NCI-H69 (cell line): ENCODE data around the gene ZNF138.
A peak's percentile ranks its signal among the peaks of the same experiment; 100 is the strongest.
"Not testable (repeated sequence)": the region's sequence is repeated elsewhere in the genome, so short reads cannot be mapped to it uniquely, and the experiment has no call there.

ENCODE experiments used
- DNase-seq: peaks from one replicate; lab custom pipeline; 2025; lab: John Stamatoyannopoulos, UW

The ZNF138 gene

DNA sequence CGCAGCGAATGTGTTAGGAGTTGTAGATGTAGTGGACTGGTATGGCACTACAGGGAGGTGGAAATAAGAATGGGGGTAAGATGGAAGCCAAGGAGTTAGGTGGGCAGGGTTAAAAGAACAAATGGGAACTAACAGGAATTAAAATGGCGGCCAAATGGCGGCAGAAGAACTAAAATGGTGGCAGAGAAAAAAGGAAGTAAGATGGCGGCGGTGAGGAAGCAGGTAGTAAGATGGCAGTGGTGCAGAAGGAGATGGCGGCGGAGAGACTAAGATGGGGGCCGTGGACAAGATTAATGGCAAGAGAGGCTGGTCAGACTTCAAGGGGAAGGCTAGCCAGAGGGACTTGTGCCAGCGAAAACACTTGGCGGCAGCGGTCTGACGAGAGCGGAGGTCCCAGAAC lies 44.5 kb downstream of the ZNF138 start:
- no peak for DNase-seq

- DNase-seq = no peak
Measured at GRCh38 chr7:64839910-64840309, 45.7 kb downstream of the ZNF138 start.

GRCh38 chr7:64849250-64849923 lies 55.2 kb downstream of the ZNF138 start:
- DNase-seq = peak; percentile 64

- DNase-seq = peak; percentile 37
Measured at GRCh38 chr7:64849924-64850499, 55.8 kb downstream of the ZNF138 start.

DNA sequence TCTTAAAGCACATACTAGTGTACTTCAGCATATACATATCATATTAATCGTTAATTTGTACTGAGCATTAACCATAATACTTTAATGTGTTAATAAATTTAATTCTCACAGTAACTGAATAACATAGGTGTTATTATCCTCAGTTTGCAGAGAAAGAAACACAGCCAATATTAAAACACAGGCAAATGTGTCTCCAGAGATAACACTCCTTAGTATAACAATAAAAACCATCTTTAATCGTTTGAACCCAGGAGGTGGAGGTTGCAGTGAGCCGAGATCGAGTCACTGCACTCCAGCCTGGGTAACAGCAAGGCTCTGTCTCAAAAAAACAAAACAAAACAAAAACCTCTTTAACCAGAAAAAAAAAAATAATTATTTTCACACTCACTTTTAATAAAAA lies 59.5 kb downstream of the ZNF138 start:
- no peak for DNase-seq

DNA sequence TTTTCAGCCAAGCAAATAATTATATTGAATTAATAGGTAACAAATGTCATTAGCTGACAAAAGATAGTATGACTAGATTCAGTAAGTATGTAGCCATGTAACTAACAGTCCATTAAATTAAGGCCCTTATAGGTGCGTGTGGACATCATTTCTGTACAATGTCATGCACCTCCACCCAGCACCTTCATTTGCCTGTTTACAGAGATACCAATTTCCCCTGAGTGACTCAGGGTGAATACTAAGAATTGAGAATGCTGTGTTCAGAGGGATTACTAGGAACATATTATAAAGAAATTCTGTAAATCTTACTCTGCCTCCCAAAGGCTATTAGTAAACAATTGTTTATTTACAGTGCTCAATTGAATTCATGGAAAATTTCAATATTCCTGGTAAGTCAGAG lies 60.7 kb downstream of the ZNF138 start:
- no peak for DNase-seq

- no peak for DNase-seq
Measured at GRCh38 chr7:64863021-64863420, 68.8 kb downstream of the ZNF138 start.

DNA sequence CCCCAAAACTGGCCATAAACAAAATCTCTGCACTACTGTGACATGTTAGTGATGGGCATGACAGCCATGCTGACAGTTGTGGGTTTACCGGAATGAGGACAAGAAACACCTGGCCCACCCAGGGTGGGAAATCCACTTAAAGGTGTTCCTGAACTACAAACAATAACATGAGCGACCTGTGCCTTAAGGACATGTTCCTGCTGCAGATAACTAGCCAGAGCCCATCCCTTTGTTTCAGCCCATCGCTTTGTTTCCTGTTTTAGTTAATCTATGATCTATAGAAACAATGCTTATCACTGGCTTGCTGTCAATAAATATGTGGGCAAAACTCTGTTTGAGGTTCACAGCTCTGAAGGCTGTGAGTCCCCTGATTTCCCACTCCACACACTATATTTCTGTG lies 69.3 kb downstream of the ZNF138 start:
- not testable (repeated sequence) for DNase-seq

GRCh38 chr7:64863969-64864368 lies 69.7 kb downstream of the ZNF138 start:
- DNase-seq = no peak

- DNase-seq = no peak
Measured at GRCh38 chr7:64867863-64868440, 73.7 kb downstream of the ZNF138 start.

DNA sequence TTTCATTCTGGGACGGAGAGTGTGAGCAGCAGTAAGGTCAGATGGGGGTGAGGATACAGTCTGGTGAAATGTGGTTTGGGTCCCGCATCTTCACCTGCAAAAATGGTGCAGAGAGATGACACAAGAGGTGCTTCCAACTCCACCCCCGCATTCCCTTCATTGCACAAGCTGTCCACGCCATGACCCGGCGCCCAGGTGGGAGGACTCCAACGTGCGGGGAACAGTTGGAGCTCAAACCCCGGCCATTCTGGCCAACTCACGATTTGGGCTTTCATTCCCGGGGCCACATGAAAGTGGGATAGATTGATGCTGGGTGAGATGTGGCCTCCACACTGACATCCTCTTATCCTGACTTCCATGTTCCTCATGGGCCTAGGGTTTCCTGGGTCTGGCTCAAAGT lies 74.3 kb downstream of the ZNF138 start:
- DNase-seq = no peak

GRCh38 chr7:64869121-64869725 lies 75.0 kb downstream of the ZNF138 start:
- no peak for DNase-seq

- DNase-seq = no peak
Measured at GRCh38 chr7:64869912-64870562, 75.8 kb downstream of the ZNF138 start.

DNA sequence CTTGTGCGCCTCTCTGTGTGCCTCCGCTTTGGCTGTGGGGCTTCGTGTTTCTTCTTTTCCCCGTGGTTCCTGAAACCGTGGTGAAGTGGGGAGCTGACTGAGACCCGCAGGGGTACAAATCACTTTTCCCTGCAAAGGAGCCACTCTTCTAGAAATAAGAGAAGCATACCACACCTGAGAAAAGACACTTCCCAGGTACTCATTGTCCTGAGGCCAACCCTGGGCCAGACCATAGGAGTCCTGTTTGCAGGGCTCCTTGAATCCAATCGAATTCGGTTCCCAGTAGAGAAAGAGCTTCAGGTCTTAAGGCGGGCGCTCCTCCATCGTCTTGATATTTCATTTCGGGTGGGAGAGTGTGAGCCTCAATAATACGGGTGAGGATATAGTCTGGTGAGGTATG lies 76.4 kb downstream of the ZNF138 start:
- no peak for DNase-seq

DNA sequence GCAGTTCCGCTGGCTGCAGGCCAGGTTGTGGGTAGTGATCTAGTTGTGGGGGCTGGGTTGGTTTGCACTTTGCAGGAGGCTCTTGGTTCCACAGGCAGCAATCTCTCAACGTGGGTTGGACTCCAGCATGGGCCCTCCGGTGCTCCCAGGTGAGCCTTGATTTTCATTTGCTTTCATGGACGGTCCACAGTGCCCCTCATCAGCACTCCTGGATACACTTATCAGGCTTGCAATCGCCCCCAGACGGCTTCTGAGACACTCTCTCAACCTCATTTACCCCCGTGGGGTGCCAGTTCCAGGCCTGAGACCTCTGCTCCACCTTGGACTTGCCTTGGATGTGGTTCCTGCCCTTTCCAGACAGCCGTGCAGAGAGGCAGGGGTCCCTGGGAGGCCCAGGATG lies 77.5 kb downstream of the ZNF138 start:
- DNase-seq = no peak

DNA sequence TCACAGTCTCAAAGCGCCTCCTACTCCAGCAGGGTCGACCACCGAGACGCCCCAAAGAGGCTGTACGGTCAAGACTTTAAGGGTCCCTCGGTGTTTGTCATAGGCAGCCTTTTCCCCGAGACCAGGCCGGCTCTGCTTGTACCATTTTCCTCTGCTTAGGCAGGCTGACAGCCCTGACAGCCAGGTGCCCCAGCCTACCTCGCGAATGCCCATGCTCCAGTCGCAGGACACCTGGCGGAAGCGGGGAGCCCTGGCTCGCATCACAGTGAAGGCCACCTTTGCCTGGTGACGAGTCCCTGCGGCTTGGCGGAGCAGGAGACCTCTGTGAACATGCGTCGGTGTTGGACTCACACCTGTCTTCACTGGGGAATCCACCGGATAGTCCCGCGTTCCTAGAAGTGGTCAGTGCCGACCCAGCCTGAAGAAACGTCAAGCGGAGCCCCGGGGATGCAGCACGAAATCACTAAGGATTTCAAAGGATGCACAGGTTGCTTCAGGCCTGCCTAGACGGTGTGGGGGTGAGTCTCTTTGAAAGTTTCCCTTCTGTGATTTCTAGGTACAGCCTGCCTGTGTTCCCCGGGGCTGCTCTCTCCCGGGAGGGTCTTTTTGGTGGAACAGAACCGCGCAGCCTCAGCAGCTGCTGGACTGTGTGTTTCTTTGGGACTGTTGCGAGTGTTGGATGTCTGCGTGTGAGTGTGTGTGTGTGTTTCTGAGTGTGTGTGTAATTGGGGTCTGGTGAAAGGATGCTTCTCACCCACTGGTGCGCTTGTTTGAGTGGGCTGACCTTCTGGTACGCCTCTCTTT lies 78.3 kb downstream of the ZNF138 start:
- DNase-seq = no peak

DNA sequence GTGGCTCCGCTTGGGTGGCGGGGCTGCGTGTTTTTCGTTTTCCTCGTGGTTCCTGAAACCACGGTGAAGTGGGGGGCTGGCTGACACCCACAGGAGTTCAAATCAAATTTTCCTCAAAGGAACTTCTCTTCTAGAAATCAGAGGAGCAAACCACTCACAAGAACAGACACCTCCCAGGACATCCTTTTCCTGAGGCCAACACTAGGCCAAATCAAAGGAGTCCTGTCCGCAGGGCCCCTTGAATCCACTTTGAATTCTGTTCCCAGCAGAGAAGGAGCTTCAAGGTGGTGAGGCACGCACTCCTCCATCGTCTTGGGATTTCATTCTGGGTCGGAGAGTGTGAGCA lies 78.9 kb downstream of the ZNF138 start:
- DNase-seq = no peak

- DNase-seq = no peak
Measured at GRCh38 chr7:64873517-64873916, 79.3 kb downstream of the ZNF138 start.

DNA sequence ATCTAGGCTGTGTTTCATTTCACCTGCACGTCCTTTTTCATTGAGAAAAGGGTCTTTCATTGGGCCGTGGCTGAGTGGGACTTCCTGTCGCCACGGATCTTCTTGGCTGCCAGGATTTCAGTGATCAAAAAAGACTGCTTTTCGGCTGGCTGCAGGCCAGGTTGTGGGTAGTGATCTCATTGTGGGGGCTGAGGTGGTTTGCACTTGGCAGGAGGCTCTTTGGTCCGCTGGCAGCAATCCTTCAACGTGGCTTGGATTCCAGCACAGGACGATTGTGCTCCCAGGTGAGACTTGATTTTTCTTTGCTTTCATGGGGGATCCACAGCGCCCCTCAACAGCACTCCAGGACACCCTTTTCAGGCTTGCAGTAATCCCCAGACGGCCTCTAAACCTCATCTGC lies 79.9 kb downstream of the ZNF138 start:
- DNase-seq = no peak

GRCh38 chr7:64874562-64875250 lies 80.5 kb downstream of the ZNF138 start:
- no peak for DNase-seq

- no peak for DNase-seq
Measured at GRCh38 chr7:64875258-64875657, 81.0 kb downstream of the ZNF138 start.
